Measurements from ENCODE around the gene SLC12A1.
A peak's percentile ranks its signal among the peaks of the same experiment; 100 is the strongest.
"Not testable (repeated sequence)": the region's sequence is repeated elsewhere in the genome, so short reads cannot be mapped to it uniquely, and the experiment has no call there.

The SLC12A1 gene

GRCh38 chr15:48309740-48310139, 103.6 kb downstream of the SLC12A1 start:
- DNase-seq (ENCODE audit: low read depth), result no peak

GRCh38 chr15:48313216-48313615, 107.1 kb downstream of the SLC12A1 start:
- no peak for DNase-seq (ENCODE audit: low read depth)

- DNase-seq (ENCODE audit: low read depth), result no peak
These were observed 108.9 kb downstream of the SLC12A1 start for GRCh38 chr15:48315041-48315440.

DNA sequence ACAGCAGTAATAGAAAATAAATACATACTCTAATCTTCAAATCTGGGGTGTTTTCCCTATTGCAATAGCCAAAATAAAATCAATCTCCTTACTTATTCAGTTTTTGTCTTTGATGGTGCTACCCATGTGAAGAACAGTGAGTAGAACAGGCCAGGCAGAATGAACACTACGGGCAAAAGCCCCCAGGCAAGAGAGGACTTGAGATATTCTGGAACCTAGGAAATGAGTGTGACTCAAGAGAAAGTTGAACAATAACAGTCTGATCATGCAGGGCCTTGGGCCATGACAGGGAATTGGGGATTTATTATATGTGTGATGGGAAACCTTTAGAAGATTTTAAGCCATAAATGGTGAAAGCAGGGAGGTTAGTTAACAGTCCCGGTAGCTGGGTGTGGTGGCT, 111.1 kb downstream of the SLC12A1 start:
- no peak for DNase-seq (ENCODE audit: low read depth)

DNA sequence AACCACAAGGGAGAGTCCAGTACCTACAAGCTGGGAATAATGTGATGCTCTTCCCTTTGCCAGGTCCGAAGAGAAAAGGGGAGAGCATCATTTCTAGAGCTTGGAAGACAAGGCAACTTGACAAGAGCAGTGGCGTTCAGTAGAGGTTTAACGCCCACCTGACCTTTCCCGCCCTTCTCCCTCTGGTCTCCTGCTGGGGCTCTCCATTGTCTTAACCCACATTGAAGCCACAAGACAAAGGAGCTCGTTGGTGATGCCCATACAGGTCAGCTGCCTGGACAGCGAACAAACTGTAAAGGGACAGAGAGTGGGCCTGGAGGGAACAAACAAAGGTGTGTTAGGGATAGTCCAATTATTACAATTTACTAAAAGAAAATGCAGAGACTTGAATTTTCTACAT, 112.0 kb downstream of the SLC12A1 start:
- no peak for DNase-seq (ENCODE audit: low read depth)

DNA sequence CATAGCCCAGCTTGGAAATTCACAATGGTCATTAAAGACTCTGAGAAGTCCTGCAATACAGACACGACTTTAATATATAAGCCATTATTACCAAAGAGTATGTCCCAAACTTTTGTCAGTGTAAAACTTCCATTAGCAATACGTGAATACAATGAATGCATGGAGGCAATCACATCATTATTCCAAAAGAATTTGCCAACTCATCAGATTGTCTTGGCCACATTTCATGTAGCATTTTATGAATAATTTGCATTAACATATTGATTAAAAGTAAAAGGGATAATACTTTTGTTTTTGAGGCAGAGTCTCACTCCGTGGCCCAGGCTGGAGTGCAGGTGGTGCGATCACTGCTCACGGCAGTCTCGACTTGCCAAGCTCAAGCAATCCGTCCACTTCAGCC, 117.2 kb downstream of the SLC12A1 start:
- no peak for DNase-seq (ENCODE audit: low read depth)

GRCh38 chr15:48324949-48325348, 118.8 kb downstream of the SLC12A1 start:
- DNase-seq (ENCODE audit: low read depth), result no peak

DNA sequence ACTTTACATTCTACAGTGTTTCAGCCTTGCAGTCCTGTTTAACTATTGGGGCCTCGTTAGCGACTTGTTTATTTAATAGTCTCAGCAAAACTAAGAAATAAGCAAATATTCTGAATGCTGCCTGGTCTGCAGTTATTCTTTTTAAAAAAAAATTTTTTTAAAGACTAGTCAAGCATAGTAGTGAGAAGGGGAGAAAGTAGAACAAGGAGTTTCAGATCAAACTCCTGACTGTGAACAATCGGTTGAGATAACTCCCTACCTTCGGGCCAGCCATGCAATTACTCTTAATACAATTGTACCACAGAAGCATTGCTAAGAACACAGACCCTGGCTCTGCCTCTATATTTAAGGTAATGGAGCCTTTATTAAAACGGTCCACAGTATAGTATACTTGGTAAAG, 119.3 kb downstream of the SLC12A1 start:
- no peak for DNase-seq (ENCODE audit: low read depth)

- DNase-seq (ENCODE audit: low read depth), result not testable (repeated sequence)
These were observed 120.1 kb downstream of the SLC12A1 start for GRCh38 chr15:48326180-48326579.

GRCh38 chr15:48330105-48330785, 124.1 kb downstream of the SLC12A1 start:
- no peak for DNase-seq (ENCODE audit: low read depth)

- DNase-seq (ENCODE audit: low read depth), result peak; percentile 69
These were observed 125.0 kb downstream of the SLC12A1 start, which contains the start of gene DUT for GRCh38 chr15:48330855-48331795. TSS of gene DUT (plus strand) at chr15:48331429. CDS start at chr15:48331516, 87 bp downstream.

DNA sequence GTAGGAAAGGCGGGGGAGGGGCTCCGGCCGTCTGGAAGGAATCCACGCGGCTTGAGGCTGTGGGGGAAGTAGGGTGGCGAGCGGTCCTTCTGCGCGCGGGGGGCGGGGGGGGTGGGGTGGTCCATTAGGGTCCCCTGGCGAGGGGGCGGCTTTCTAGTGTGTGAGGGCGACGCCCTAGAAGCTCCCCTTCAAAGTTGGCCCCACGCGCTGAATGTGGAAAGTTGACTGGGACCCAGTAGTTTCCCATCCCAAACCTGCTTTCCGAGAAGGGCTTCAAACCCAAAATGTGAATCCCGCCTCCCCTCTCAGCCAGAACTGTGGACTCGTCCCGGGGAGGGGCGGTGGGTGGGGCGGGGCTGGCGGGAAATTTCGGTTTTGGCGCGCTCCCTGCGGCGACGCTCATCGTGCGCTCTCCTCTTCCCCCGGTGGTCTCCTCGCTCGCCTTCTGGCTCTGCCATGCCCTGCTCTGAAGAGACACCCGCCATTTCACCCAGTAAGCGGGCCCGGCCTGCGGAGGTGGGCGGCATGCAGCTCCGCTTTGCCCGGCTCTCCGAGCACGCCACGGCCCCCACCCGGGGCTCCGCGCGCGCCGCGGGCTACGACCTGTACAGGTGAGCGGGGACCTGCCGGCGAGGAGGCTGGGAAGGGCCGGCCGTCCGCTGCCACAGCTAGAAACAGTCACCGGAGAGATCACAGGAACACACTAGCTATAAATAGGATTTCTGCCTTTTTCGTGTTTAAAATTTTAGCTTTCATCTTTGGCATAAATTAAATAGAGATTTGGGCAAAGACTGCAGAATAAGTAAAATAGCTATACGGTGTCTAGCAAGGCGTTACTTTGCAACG, 125.9 kb downstream of the SLC12A1 start:
- DNase-seq (ENCODE audit: low read depth), result peak; percentile 62

GRCh38 chr15:48332642-48333034, 126.5 kb downstream of the SLC12A1 start:
- DNase-seq (ENCODE audit: low read depth), result no peak

DNA sequence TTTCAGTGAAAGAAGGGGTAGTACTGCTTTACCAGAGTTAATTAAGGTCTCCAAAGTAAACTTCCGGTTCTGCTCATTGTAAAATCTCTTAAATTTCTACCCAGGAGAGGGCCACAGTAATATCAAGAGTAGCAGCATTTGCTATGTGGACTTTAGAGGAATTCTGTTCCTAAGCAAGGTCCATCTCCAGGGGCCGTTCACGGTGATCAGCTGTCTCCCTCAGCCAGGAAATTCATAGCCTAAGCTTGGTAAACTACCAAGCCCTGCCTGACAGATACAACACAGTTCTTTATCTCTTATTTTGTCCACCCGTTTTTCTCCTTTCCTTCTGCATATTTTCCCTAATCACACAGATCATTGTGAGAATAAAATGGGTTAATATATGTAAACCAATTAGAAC, 127.4 kb downstream of the SLC12A1 start:
- DNase-seq (ENCODE audit: low read depth), result no peak

- no peak for DNase-seq (ENCODE audit: low read depth)
These were observed 128.2 kb downstream of the SLC12A1 start for GRCh38 chr15:48334260-48334659.

GRCh38 chr15:48336940-48337339, 130.8 kb downstream of the SLC12A1 start:
- DNase-seq (ENCODE audit: low read depth), result no peak

GRCh38 chr15:48337607-48338006, 131.5 kb downstream of the SLC12A1 start:
- DNase-seq (ENCODE audit: low read depth), result no peak

- DNase-seq (ENCODE audit: low read depth), result no peak
These were observed 134.0 kb downstream of the SLC12A1 start for GRCh38 chr15:48340111-48340510.

GRCh38 chr15:48343865-48344264, 137.8 kb downstream of the SLC12A1 start:
- DNase-seq (ENCODE audit: low read depth), result no peak

DNA sequence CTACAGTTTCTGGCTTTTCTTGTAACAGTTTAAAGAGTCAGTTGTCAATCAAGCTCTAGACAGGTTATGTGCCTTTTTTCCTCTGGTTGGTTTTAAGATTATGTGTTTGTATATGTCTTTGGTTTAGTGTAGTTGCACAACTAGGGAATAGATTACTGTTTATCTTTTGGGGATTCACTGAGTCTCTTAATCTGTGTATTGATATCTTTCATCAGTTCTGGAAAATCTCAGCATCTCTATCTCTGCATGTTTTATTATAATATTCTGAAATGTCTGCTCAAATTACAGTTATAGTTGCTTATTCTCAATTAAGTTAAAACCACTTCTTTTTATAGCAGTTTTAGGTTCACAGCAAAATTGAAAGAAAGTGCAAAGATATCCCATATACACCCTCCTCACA, 139.4 kb downstream of the SLC12A1 start:
- no peak for DNase-seq (ENCODE audit: low read depth)

GRCh38 chr15:48352474-48353072, 146.5 kb downstream of the SLC12A1 start:
- DNase-seq (ENCODE audit: low read depth), result peak; percentile 33

Measured in activated T-cell treated with anti-CD3 and anti-CD28 coated beads for 1 hour (primary cell).